CD14-positive monocyte (primary cell): ENCODE data around the gene ZFHX2. TPM values are rescaled to one million over a fixed set of nuclear protein-coding genes. Genes with fewer than 3 reads are reported as not detected.
"Not testable (repeated sequence)": the region's sequence is repeated elsewhere in the genome, so short reads cannot be mapped to it uniquely, and the experiment has no call there.

Experiments
- DNase-seq, 3 donors: peaks; one replicate each; pipeline ENCODE4 v3.0.0-alpha.2; 2011 to 2022
- H2AFZ ChIP-seq: 2 replicates; pipeline ENCODE4 v1.6.0; 2012; ENCODE audit warnings: mild to moderate bottlenecking, low read depth, low read length, inconsistent platforms; ENCODE audit not compliant: insufficient read depth, poor library complexity, severe bottlenecking
- H3K27ac ChIP-seq, 2 donors: 1 replicate in 1 of 2; 2 replicates in 1 of 2; pipeline ENCODE4 v1.5.1; 2012 to 2013; ENCODE audit warnings: low read length in 2 of 2, control low read depth in 1 of 2, inconsistent platforms in 1 of 2, low read depth in 1 of 2, mild to moderate bottlenecking in 1 of 2
- H3K27me3 ChIP-seq, 2 donors: one replicate each; pipeline versions ENCODE4 v1.6.0 to v1.6.1; 2011 to 2013; ENCODE audit warnings: low read length in 2 of 2; ENCODE audit not compliant: control insufficient read depth in 2 of 2, insufficient read depth in 2 of 2
- H3K36me3 ChIP-seq, 2 donors: replicated peaks in 1 of 2; 1 replicate in 1 of 2; 2 replicates in 1 of 2; pipeline versions ENCODE4 v1.5.1 to v1.6.1; 2012 to 2013; ENCODE audit warnings: low read length in 2 of 2, control low read depth in 1 of 2, inconsistent platforms in 1 of 2, mild to moderate bottlenecking in 1 of 2; ENCODE audit not compliant: insufficient read depth in 2 of 2, control insufficient read depth in 1 of 2
- H3K4me1 ChIP-seq, 2 donors: 1 replicate in 1 of 2; 2 replicates in 1 of 2; pipeline versions ENCODE4 v1.5.1 to v1.6.1; 2012 to 2013; ENCODE audit warnings: low read length in 2 of 2, control low read depth in 1 of 2, inconsistent platforms in 1 of 2, mild to moderate bottlenecking in 1 of 2, moderate library complexity in 1 of 2; ENCODE audit not compliant: insufficient read depth in 2 of 2, control insufficient read depth in 1 of 2
- H3K4me2 ChIP-seq: replicated peaks from 2 replicates; pipeline ENCODE3; 2012; ENCODE audit warnings: low read length, moderate library complexity, mild to moderate bottlenecking; ENCODE audit not compliant: poor library complexity, severe bottlenecking; ENCODE audit errors: extremely low read depth
- H3K4me3 ChIP-seq, 3 experiments: fragments of 200-600 bp in 1 of 3; sonication (generic) in 1 of 3; replicated peaks in 1 of 3; 1 replicate in 2 of 3; 2 replicates in 1 of 3; pipeline ENCODE4 v1.5.1; 2011 to 2013; ENCODE audit warnings: low read length in 3 of 3, mild to moderate bottlenecking in 3 of 3, control low read depth in 2 of 3, low read depth in 2 of 3, inconsistent platforms in 1 of 3, moderate library complexity in 1 of 3
- H3K79me2 ChIP-seq: 2 replicates; pipeline ENCODE4 v1.6.0; 2012; ENCODE audit warnings: mild to moderate bottlenecking, control low read depth, inconsistent platforms, low read length, moderate library complexity; ENCODE audit not compliant: insufficient read depth
- H3K9ac ChIP-seq: 2 replicates; pipeline ENCODE4 v1.6.0; 2017; ENCODE audit warnings: low read length, mild to moderate bottlenecking; ENCODE audit not compliant: insufficient read depth, poor library complexity, severe bottlenecking
- H3K9me3 ChIP-seq, 2 donors: replicated peaks in 1 of 2; 1 replicate in 1 of 2; 2 replicates in 1 of 2; pipeline versions ENCODE4 v1.5.1 to v1.6.1; 2012 to 2013; ENCODE audit warnings: low read length in 2 of 2, control low read depth in 1 of 2; ENCODE audit not compliant: control insufficient read depth in 1 of 2, insufficient read depth in 1 of 2
- H4K20me1 ChIP-seq: 2 replicates; pipeline ENCODE4 v1.6.0; 2012; ENCODE audit warnings: mild to moderate bottlenecking, low read length, control low read depth, moderate library complexity; ENCODE audit not compliant: insufficient read depth
- H3K27ac Mint-ChIP-seq, 7 donors: one replicate each; pipeline ENCODE4 v1.8.0; 2020; ENCODE audit warnings: mild to moderate bottlenecking in 7 of 7, mixed read lengths in 7 of 7, moderate library complexity in 6 of 7, inconsistent platforms in 2 of 7
- H3K27me3 Mint-ChIP-seq, 3 donors: one replicate each; pipeline ENCODE4 v1.8.0; 2021 to 2022; ENCODE audit warnings: low read depth in 3 of 3, mild to moderate bottlenecking in 3 of 3, mixed read lengths in 3 of 3, moderate library complexity in 3 of 3, inconsistent platforms in 1 of 3
- H3K36me3 Mint-ChIP-seq, 2 donors: one replicate each; pipeline ENCODE4 v1.8.0; 2020; ENCODE audit warnings: mixed read lengths in 2 of 2, inconsistent platforms in 1 of 2, mild to moderate bottlenecking in 1 of 2
- H3K4me1 Mint-ChIP-seq: one replicate; pipeline ENCODE4 v1.8.0; 2020; ENCODE audit warnings: mild to moderate bottlenecking, mixed read lengths
- H3K4me3 Mint-ChIP-seq, 2 donors: one replicate each; pipeline ENCODE4 v1.8.0; 2020; ENCODE audit warnings: mild to moderate bottlenecking in 2 of 2, mixed read lengths in 2 of 2, moderate library complexity in 1 of 2
- H3K9me3 Mint-ChIP-seq, 7 donors: one replicate each; pipeline ENCODE4 v1.8.0; 2020 to 2022; ENCODE audit warnings: mixed read lengths in 7 of 7, mild to moderate bottlenecking in 6 of 7, moderate library complexity in 6 of 7, inconsistent platforms in 2 of 7
- WGBS: methylation state at CpG from one replicate; pipeline ENCODE4 v1.1.5; 2013; ENCODE audit warnings: missing lambda C conversion rate; ENCODE audit not compliant: insufficient coverage; 5-methylcytosine and 5-hydroxymethylcytosine counted together
- intact Hi-C, 2 donors: fragments of 100-400 bp; cut with micrococcal nuclease; formaldehyde crosslinking; loops; one replicate each; pipeline versions ENCODE4 v1.15.0 to v1.15.1; 2023
- polyA plus RNA-seq, 3 donors: library from polyadenylated mRNA; depleted of rRNA in 1 of 3; unstranded in 2 of 3; stranded (reverse) in 1 of 3; fragments of 300-500 nt in 2 of 3; fragments of >200 nt in 1 of 3; fragmentation: Illumina TruSeq in 2 of 3; gene quantifications; 1 replicate in 2 of 3; 2 replicates in 1 of 3; pipeline ENCODE4 v1.2.3, GENCODE V29; 2012 to 2021
- TF ChIP-seq, protein P1 (sequence below): fragments of 200-600 bp; IDR thresholded peaks from one replicate; pipeline ENCODE4 v1.8.0; 2022; ENCODE audit warnings: antibody characterized with exemption, mild to moderate bottlenecking

The ZFHX2 gene
- polyA plus RNA-seq, 3 donors = 0.01 to 0.07 TPM; not detected in 1

DNA sequence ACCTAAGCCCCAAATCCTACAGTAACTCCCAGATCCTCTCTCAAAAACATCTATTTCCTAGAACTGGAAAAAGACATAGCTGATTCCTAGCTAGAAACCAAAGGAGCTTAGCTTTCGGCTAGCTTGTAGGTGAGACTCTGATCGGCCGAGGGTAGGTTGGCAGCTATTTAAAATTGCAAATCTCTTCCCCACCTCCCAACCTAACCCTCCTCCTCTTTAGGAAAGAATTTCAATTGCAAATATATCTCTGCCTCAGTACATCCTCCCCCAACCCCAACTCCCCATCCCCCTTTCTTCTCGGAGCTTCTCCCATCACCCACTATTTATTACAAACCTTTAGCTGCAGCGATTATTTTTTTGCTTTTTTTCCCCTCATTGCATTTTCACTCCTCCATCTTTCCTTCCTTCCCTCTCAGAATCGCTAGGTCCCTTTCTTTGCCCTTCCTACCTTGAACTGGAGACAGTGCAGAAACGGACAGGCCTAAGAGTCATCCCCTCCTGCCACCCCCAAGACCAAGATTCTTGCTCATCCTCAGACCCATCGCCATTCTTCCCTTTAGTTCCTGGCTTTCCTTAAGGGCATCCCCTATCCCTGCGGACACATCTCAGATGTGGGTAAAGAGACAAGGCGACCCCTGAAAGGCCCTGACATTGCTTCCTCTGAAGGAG is 13.4 kb downstream of the ZFHX2 start:
- intact Hi-C loops = no loop called here
- no peaks in the 10 kb centered on the region for H3K36me3 Mint-ChIP-seq
- no peak overlapping the region for H3K27ac ChIP-seq
- H3K4me3 ChIP-seq = no peak overlapping the region
- no peak overlapping the region for H3K4me3 Mint-ChIP-seq
- no peak overlapping the region for H3K9ac ChIP-seq
- no peaks in the 10 kb centered on the region for H3K27me3 ChIP-seq
- no peaks in the 10 kb centered on the region for H3K79me2 ChIP-seq
- H3K4me1 ChIP-seq = no peaks in the 10 kb centered on the region
- H3K4me1 Mint-ChIP-seq = no peaks in the 10 kb centered on the region
- peaks cover 6 to 7% (median 7%) of the 10 kb centered on the region in 3 donors for H3K27me3 Mint-ChIP-seq
- 86% methylated on average over 6 of the region's 10 CpGs for WGBS
- H3K9me3 Mint-ChIP-seq = peaks cover 0 to 1% (median 0%) of the 10 kb centered on the region in 7 donors
- no peak overlapping the region for H2AFZ ChIP-seq
- no peak overlapping the region for H3K27ac Mint-ChIP-seq
- no peak for DNase-seq
- TF ChIP-seq, protein P1, sequence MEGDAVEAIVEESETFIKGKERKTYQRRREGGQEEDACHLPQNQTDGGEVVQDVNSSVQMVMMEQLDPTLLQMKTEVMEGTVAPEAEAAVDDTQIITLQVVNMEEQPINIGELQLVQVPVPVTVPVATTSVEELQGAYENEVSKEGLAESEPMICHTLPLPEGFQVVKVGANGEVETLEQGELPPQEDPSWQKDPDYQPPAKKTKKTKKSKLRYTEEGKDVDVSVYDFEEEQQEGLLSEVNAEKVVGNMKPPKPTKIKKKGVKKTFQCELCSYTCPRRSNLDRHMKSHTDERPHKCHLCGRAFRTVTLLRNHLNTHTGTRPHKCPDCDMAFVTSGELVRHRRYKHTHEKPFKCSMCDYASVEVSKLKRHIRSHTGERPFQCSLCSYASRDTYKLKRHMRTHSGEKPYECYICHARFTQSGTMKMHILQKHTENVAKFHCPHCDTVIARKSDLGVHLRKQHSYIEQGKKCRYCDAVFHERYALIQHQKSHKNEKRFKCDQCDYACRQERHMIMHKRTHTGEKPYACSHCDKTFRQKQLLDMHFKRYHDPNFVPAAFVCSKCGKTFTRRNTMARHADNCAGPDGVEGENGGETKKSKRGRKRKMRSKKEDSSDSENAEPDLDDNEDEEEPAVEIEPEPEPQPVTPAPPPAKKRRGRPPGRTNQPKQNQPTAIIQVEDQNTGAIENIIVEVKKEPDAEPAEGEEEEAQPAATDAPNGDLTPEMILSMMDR = no peak
- no peaks in the 10 kb centered on the region for H4K20me1 ChIP-seq
- no peaks in the 10 kb centered on the region for H3K36me3 ChIP-seq
- no peaks in the 10 kb centered on the region for H3K9me3 ChIP-seq
- H3K4me2 ChIP-seq = no peak overlapping the region

DNA sequence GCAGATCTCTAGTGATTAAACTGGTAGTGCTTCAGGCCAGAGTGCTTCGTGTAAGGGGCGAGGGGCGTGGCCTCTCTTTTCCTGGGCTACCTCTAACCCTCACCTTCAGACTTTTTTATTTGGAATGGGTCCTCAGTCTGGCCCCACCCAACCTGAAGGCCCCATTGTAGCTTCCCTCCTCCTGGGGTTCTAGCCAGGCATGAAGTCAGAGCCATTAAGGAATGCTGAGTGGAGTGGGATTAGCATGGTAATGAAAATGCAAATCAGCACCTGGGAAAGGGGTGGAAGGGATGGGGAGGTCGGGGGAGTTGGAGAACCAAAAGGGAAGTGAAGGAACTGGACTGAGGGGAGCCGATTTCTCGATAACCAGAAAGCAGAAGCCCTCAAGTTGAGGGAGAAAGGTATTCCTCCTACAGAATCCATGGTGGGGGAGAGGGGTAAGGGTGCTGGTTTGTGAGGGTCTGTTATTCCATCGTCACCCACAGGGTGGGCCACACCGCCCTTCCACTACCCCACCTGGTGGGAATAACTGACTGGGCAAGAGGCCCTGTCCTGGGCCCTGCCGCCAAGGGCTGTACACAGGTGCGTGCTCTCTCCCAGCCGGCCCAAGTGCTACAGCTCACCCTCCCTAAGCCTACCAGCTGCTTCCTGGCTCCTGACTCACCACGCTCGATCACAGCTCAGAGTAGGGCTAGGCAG is 14.1 kb downstream of the ZFHX2 start:
- no peak overlapping the region for H2AFZ ChIP-seq
- intact Hi-C loops = no loop called here
- no peaks in the 10 kb centered on the region for H4K20me1 ChIP-seq
- no peaks in the 10 kb centered on the region for H3K9me3 ChIP-seq
- Mint-ChIP-seq H3K27me3 (peaks cover 6 to 8% (median 7%) of the 10 kb centered on the region in 3 donors), H3K27ac (no peak overlapping the region), H3K4me1 (no peaks in the 10 kb centered on the region), H3K4me3 (no peak overlapping the region), H3K36me3 (no peaks in the 10 kb centered on the region), H3K9me3 (peaks cover 0 to 1% (median 0%) of the 10 kb centered on the region in 7 donors)
- H3K4me2 ChIP-seq = no peak overlapping the region
- TF ChIP-seq, protein P1 = no peak
- H3K4me1 ChIP-seq = no peaks in the 10 kb centered on the region
- no peak overlapping the region for H3K4me3 ChIP-seq
- no peak for DNase-seq
- WGBS = 41% methylated on average over 6 of the region's 13 CpGs
- H3K79me2 ChIP-seq = no peaks in the 10 kb centered on the region
- H3K27ac ChIP-seq = no peak overlapping the region
- H3K27me3 ChIP-seq = no peaks in the 10 kb centered on the region
- no peak overlapping the region for H3K9ac ChIP-seq
- H3K36me3 ChIP-seq = no peaks in the 10 kb centered on the region

DNA sequence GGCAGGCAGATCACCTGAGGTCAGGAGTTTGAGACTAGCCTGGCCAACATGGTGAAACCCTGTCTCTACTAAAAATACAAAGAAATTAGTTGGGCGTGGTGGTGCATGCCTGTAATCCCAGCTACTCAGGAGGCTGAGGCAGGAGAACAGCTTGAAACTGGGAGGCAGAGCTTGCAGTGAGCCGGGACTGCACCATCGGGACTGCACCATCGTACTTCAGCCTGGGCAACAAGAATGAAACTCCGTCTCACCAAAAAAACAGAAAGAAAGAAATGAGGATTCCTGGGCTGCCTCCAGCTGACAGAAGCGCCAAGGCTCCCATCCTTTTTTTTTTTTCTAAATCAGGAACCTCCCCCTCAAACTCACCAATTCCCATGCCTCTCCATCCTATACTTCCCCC is 14.7 kb downstream of the ZFHX2 start:
- DNase-seq, H3K4me3 ChIP-seq, H3K4me1 Mint-ChIP-seq, H3K27ac ChIP-seq, H2AFZ ChIP-seq, H3K4me2 ChIP-seq, H3K4me1 ChIP-seq, H3K36me3 ChIP-seq, H3K9me3 Mint-ChIP-seq, H3K36me3 Mint-ChIP-seq, H3K27me3 ChIP-seq, intact Hi-C loops, H4K20me1 ChIP-seq, H3K27ac Mint-ChIP-seq, H3K4me3 Mint-ChIP-seq, H3K9ac ChIP-seq, H3K79me2 ChIP-seq, H3K27me3 Mint-ChIP-seq, H3K9me3 ChIP-seq: not testable (repeated sequence)
- WGBS = 97% methylated on average over 5 of the region's 6 CpGs
